Measurements from ENCODE around the gene SCN7A.

SCN7A gene

DNA sequence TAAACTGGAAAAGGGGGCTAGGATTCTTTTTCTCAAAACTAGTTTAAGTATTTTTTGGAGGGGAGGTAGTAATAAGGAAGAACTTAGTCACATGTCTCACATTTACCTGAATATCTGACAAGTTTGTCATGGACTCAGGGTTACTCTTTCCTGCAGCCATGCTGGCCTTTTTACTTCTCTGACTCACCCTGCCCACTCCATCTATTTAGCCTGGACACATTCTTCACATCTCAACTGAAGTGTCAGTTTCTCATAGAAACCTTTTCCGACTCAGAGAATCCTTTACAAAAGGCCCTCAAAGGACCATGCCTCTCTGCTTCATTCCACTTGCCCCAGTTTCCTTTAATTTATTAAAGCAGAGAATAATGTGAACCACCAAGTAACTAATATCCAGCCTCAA lies 42.6 kb downstream of the SCN7A start:
- no peak for DNase-seq

DNA sequence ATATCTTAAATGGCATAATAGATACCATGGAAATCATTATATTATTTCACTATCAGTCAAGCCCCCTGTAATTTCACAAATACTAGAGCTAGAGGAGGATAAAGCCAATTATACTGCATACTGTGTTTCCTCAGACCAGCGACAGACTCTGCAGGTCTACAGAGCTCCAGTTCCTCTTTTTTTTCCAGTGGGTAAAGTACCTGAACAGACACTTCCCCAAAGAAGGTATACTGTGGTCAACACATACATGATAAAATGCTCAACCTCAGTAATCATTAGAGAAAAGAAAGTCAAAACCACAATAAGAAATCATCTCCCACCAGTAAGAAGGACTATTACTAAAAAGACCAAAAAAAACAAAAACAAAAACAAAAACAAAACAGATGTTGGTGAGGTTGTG lies 44.6 kb downstream of the SCN7A start:
- no peak for DNase-seq

DNA sequence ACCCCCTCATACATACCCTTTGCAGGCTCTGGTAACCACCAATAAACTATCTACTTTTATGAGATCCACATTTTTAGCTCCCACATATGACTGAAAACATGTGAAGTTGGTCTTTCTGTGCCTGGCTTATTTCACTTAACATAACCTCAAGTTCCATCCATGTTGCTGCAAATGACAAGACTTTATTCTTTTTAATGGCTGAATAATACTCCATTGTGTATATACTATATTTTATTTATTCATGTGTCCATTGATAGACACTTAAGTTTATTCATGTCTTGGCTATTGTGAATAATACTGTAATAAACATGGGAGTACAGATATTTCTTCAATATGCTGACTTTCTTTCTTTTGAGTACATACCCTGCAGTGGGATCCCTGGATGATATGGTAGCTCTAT lies 45.9 kb downstream of the SCN7A start:
- DNase-seq: no peak

DNA sequence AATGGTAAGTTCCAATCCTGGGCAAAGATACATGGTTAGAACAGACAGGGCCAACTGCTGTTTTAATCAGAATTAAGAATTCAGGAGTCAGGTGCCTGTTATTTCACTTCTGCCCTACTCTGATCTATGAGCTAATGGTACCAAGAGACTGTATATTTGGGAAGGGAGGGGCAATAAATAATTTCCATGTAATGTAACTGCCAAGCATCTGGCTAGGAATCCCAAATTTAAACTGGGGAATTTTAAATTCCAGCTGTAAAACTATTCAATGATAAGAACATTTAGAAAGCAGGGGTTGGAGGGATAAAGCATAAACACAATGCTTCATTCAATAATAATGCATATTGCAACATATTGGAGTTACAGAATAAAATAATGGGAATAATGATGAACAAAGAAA lies 49.7 kb downstream of the SCN7A start:
- no peak for DNase-seq

DNA sequence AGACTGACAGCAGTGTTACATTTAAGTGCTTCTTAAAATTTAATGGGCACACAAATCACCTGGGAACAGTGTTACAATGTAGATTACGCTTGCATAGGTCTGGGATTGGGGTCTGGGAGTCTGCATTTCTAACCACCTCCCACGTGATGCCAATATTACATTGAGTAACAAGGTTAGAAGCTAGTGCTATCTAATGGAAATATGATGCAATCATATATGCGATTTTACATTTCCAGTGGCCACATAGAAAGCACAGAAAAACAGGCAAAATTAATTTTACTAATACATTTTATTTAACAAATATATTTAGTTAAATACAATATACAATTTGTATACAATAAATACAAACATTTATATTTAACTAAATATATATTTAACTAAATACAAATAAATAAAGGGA lies 53.7 kb downstream of the SCN7A start:
- no peak for DNase-seq

DNA sequence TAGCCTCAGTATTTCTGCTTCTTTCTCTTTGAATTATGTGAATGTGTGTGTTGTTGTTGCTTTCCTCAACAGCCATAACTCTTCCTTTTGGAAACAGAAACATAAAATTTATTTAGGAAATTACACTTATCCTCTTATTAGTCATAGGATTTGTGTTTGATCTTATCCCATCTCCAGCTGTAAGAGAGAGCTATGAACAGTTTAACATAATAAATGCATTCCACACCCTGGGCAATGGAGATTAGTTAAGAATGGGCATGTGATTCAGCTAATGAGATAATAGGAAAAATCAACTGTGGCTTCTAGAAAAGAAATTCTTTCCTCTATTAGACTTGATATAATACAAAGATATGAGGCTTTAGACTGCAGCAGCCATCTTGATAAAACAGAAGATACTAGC lies 55.0 kb downstream of the SCN7A start:
- no peak for DNase-seq

DNA sequence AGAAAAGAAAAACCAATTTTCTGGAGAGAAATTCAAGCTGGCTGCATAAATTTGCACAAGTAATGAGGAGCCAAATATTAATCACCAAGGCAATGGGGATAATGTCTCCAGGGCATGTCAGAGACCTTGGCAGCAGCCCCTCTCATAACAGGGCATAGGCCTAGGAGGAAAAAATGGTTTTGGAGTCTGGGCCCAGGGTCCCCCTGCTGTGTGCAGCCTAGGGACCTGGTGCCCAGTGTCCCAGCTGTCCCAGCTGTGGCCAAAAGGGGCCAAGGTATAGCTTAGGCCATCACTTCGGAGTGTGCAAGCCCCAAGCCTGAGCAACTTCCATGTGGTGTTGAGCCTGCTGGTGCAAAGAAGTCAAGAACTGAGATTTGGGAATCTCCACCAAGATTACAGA lies 57.1 kb downstream of the SCN7A start:
- DNase-seq: no peak

DNA sequence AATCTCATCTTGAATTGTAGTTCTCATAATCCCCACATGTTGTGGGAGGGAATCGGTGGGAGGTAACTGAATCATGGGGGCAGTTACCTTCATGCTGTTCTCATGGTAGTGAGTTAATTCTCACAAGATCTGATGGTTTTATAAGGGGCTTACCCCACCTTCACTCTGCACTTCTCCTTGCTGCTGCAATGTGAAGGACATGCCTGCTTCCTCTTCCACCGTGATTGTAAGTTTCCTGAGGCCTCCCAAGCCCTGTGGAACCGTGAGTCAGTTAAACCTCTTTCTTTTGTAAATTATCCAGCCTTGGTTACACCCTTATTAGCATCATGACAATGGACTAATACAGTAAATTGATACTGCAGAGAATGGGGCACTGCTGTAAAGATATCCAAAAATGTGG lies 57.9 kb downstream of the SCN7A start:
- peak; percentile 25 to 37 for DNase-seq

DNA sequence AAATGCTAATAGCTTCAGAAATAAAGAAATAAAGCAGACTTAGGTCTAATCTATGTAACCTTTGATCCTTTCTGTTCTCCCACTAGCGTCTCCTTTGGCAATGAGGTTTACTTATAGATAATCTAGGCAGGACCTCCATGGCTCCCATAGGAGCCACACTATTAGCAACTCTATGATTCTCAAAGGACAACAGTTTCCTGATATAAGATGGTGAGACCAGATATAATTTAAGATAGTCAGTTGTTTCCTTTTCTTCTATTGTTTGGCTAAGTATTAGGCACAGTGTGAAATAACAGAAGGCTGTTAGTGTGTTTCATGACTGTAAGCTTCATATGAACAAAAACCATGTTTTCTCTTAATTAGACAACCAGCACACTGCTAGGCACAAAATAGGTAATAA lies 59.6 kb downstream of the SCN7A start:
- DNase-seq: no peak

DNA sequence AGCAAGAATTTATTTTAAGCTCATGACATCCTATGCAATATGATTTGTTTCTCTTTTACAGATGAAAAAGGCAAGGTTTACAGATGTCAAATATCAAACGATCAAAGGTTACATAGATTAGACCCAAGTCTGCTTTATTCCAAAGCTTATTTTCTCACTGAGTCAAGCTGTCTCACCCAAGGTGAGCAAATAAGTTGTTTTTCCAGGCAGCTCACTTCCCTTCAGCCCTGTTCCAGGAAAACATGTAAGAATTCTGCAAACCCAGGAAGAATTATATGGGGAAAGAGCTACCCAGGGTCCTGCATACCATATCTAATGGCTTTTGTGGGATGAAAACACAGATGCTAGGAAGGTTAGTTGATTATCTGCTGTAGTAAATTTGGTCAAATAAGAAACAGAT lies 60.6 kb downstream of the SCN7A start:
- no peak for DNase-seq

DNA sequence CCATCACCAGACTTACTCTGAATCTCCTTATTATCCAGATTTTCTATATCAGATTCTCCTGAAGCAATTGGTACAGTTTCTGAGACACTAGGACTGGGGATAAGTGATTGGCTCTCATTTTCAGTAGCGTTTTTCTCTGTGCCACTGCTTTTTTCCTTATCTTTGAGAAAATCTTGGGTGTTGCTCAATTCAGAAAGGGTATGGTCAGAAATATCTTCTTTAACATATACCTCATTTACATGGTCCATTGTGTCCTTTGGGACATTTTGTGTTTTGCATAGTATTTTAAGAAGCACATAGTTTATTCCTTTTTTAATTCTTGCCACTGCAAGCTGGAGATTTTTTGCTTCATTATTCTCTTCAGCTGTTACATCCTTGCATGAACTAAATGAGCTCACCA lies 61.7 kb downstream of the SCN7A start:
- DNase-seq: no peak

DNA sequence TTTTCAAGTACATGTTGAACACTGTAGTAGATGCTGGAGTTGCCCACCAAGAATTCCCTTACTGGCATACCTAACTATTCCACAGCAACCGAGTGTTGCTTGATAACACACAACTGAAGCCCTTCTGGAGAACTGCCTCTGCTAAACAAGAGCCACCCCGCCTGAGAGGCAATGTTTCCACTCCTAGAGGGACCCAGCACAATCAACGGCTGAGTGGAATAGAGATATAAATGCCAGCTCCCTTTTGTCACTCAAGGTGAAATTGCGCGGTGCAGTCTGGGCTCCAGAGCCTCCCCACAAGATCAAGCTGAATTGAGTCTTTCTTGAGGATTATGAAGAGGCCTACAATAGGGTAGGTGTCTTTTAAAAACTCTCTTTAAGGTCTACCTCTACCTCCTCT lies 69.2 kb downstream of the SCN7A start:
- DNase-seq: no peak

DNA sequence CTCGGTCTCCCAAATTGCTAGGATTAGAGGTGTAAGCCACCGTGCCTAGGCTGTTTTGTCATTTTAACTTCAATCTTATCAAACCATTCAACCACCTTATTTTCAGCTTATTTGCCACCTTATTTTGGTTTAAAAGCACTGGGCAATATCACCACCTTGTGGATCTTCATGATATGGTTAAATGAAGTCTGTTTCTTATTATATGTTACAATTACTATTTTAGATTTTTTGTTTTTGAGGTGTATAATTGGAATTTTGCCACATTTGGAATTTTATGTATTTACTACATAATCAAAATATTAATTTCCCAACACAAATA lies 74.5 kb downstream of the SCN7A start:
- peak; percentile 16 to 46 for DNase-seq

DNA sequence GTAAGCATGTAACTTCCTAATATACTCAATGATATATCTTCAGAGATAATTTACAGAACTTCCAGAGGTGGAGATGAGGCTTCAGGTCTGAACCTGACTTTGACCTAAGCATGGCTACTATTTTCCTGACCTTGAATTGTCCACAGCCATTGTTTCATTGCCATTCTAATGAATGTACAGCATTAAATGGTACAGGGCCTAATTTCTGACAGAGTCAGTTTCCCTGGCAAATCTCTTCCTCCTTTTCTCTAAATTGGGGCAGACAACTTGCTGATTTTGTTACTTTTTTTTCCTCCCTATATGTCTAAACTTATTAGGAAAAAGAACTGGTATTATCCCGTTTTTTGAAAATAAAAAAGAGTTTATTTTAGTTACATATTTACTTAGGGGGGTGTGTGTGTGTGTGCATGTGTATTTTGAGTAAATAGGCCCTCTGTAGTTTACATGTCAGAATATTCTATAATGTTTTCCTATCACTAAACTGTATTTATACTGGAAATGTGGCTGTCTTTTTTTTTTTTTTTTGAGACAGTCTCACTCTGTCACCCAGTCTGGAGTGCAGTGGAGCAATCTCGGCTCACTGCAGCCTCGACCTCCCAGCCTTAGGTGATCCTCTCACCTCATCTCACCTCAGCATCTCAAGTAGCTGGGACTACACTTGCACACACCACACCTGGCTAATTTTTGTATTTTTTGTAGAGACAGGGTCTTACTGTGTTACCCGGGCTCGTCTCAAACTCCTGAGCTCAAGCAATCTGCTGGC lies 75.0 kb downstream of the SCN7A start:
- DNase-seq: no peak

DNA sequence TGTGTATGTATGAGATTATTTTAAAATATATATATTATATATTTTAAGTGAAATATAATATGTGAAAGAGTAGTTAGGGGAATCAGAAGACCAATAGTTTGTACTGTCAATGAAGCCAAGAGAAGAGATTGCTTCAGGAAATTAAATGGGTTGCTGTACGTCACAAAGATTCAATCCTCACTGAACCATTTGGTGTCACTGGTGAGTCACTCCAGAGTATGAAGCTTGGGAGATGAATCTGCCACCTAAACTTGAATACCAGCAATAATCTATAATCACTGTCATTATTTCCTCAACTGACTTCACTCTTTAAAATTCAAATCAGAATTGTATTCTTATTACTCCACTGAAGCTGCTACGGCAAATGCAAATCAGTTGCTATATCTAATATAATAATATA lies 76.4 kb downstream of the SCN7A start:
- peak; percentile 33 to 34 for DNase-seq

DNA sequence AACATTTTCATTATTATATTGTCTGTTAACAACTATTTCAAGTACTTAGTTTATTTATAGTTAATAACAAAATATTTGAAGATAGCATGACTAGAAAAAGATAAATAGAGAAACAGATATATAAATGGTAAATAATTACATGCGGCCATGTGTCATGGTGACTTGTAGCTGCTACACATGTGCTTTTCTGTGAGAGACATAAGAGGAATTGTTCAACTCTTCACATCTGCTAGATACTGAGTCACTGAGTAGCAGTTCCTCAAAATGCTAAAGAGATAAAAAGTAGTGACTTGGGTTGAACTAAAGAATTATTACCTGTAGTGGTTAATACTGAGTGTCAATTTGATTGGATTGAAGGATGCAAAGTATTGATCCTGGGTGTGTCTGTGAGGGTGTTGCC lies 80.8 kb downstream of the SCN7A start:
- peak; percentile 62 to 64 for DNase-seq

DNA sequence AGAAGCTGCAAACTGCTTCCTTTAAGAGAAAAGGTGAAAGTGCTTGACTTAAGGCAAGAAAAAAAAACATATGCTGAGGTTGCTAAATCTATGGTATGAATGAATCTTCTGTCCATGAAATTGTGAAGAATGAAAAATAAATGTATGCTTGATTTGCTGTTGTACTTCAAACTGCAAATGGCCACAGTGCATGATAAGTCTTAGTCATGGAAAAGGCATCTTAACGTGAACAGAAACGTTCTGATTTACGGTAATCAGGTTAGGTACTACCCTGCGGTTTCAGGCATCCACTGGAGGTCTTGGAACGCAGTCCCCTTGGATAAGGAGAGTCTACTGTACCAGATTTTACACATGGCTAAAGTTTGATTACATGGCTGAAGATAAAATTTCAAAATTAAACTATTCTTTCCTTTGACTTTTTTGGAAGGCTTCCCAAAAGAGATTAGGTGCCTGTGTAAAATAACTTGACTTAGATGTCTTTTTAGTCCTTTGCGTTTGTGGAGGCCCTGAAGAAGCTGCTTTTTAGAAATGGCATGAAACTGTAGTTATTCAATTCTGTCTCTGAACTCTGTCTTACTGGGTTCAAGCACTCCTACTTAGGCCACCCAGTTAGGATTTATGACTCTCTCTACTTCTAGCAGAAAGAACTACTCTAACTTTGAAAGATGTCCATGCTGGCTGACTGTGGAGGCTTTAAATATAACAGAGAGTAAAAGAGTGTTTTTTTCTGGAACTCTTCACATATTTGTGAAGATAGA lies 82.4 kb downstream of the SCN7A start:
- DNase-seq: no peak

DNA sequence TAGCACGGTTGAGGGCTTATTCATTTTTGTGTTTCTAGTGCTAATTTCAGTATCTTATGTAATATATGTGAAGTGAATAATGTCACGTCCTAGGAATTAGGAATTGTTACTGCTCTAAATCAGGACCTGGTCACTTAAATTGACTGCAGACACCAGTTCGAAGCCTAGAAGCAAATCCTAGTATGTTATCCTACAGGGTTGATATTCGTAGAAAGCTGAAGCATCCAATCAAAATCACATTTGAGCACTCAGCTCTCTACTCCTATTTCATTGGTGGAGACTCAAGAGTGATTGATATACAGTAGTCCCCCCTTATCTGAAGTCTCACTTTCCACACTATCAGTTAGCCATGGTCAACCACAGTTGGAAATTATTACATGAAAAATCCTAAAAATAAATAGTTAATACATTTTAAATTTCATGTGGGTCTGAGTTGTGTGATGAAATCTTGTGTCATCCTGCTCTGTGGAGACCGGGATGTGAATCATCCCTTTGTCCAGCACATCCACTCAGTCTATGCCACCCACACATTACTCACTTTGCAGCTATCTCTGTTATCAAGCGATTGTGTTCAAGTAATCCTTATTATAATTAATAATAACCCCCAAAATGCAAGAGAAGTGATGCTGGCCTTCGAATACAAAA lies 83.1 kb downstream of the SCN7A start:
- DNase-seq: peak; percentile 66 to 80

DNA sequence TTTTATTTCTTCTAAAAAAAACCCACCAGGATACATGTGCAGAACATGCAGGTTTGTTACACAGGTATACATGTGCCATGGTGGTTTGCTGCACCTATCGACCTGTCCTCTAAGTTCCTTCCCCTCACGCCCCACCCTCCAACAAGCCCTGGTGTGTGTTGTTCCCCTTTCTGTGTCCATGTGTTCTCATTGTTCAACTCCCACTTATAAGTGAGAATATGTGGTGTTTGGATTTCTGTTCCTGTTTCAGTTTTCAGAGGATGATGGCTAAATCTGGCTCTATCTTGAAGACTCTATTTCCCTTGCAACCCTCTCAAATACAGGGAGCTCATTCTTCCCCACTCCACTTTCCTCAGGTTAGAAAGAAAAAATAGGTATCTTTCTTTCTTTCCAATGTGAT lies 86.3 kb downstream of the SCN7A start:
- peak; percentile 52 to 62 for DNase-seq

DNA sequence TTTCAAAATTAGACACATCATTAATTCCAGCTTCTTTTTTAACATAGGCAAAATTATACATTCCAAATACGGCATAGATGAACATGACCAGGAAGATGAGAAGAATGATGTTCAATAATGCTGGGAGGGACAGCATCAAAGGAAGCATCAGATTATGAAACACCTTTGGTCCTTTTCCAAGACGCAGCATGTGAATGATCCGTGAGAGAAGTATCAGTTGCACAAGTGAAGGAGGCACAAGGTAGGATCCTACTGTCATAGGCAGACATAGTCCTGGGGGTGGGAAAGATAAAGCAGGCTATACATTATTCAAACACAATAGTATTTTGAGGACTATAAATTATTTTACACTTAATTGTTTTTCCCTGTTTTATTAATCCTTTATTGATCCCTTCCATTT lies 87.7 kb downstream of the SCN7A start:
- DNase-seq: no peak

DNA sequence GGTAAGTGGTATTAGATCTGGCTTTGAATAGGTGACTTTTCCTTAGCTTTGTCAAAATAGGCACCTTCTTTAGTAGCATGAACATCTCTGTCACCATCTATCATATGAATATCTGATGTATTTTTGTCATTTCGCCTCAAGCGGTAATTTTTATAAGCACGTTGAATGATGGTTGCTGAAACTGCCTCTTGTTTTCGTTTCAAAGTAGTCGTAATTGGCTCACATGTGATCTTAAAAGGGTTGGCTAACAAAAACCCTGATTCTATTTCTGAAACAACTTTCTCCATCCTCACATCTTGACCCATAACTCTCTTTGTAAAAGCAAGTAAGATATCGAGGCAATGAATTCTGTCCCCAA lies 88.5 kb downstream of the SCN7A start:
- DNase-seq: no peak

DNA sequence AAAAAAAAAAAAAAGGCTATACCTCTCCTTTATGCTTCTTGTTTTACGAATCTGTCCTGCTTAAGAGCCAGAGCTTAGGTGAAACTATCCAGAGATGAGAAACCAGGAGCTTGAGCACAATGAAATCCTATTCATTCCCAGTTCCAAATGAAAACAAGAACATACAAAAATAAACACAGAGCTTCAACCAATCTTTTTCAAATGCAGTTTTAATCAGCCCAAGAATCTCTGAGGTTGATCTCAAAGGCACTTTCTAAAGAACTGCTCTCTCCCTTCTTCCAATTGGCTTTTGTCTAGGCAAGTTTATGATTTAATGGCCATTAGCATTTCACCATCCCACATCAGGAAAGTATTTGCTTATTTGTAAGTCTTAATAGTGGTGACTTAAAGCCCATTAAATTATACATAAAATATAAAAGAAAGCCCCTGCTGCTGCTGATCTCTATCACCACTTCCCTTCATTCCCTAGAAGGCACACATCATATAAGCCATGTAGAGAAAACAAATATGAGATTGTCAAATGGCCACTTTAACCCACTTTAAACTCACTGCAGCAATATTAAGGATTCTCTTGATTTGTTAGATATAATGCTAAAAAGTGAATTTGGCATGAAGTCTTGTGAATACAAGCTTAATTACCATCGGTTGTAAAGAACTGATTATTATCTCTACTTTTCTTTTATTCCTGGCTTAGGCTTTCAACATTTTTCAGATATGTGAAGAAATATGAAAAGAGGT lies 89.0 kb downstream of the SCN7A start:
- DNase-seq: no peak

DNA sequence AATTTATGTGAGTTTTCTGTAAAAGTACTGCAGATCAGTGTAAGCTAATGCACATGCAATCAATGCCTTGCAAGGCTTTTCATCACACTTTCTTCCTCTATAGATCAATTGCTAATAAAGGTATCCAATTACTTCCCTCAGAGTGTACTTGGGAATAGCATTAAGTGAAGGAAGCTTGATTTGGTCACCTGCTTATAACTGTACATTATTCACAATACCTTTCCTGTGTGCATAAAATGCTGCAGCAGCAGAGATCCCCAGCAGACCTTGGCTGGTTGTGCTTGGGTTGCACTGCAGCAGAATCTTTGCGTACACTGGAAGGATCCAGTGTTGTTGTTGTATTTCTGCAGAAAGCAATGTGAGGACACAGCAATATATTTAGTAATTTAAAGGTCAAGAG lies 99.8 kb downstream of the SCN7A start:
- no peak for DNase-seq

DNA sequence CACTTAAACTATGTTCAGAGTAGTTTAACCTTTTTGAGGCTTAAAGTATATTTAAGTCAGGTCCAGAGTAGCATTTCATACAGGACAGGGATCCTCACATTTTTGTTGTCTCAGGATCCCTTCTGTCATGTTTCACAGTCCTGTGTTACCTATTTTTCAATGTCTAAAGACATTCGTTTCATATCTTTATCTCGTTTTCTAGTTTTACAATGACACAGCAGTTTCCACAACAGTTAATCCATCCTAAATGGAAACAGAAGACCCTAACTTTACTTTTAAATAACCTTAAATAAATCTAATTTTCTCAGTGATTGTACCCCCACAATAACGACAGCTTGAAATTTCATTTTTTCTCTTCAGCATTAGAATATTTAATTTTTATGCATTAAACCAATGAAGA lies 101.0 kb downstream of the SCN7A start:
- DNase-seq: no peak

All from inflammatory macrophage (primary cell).